Muscle layer of duodenum (tissue), 2 donors: ENCODE data around the gene NES.

Source experiments
- H3K27ac ChIP-seq: one replicate; pipeline ENCODE4 v1.7.0; 2013; ENCODE audit warnings: mild to moderate bottlenecking, low read length
- H3K27me3 ChIP-seq: one replicate; pipeline ENCODE4 v1.7.0; 2013; ENCODE audit warnings: low read depth, mild to moderate bottlenecking, control low read depth, low read length
- H3K36me3 ChIP-seq, 2 donors: one replicate each; pipeline ENCODE4 v1.7.0; 2013; ENCODE audit warnings: low read length in 2 of 2, control low read depth in 1 of 2, mild to moderate bottlenecking in 1 of 2; ENCODE audit not compliant: insufficient read depth in 2 of 2, control insufficient read depth in 1 of 2
- H3K4me1 ChIP-seq, 2 donors: one replicate each; pipeline ENCODE4 v1.7.0; 2013; ENCODE audit warnings: low read length in 2 of 2, mild to moderate bottlenecking in 2 of 2, control low read depth in 1 of 2, moderate library complexity in 1 of 2; ENCODE audit not compliant: insufficient read depth in 2 of 2, control insufficient read depth in 1 of 2
- H3K4me3 ChIP-seq, 2 donors: one replicate each; pipeline ENCODE4 v1.7.0; 2013; ENCODE audit warnings: low read length in 2 of 2, low read depth in 1 of 2, mild to moderate bottlenecking in 1 of 2
- H3K9me3 ChIP-seq, 2 donors: one replicate each; pipeline ENCODE4 v1.7.0; 2013; ENCODE audit warnings: low read length in 2 of 2, control low read depth in 1 of 2, mild to moderate bottlenecking in 1 of 2; ENCODE audit not compliant: control insufficient read depth in 1 of 2
- donor health status: healthy.

NES gene

DNA sequence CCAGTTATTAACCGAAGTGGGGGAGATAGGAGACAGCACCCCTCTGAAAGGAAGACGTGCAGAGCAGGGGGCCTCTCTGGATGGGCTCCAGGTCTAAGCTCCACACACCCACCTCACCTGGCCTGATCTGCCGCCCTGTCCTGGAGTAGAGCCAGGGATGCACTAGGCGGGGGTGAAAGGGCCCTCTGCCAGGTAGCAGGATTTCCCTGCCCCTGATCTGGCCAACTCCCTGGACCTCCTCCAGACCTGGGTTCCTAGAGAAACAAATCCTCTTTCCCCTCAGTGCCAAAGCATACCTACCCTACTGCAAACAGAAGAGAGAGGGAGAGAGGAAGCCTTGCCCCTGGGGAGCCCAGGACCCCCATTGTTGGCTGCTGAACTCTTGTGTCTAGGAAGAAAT lies 26.1 kb upstream of the NES start:
- Histone ChIP-seq H3K27ac (no peak overlapping the region), H3K4me3 (no peak overlapping the region), H3K36me3 (peaks cover 0 to 5% of the 10 kb centered on the region in 2 donors), H3K9me3 (no peaks in the 10 kb centered on the region), H3K4me1 (peaks cover 0 to 49% of the 10 kb centered on the region in 2 donors), H3K27me3 (peaks cover 22% of the 10 kb centered on the region)

DNA sequence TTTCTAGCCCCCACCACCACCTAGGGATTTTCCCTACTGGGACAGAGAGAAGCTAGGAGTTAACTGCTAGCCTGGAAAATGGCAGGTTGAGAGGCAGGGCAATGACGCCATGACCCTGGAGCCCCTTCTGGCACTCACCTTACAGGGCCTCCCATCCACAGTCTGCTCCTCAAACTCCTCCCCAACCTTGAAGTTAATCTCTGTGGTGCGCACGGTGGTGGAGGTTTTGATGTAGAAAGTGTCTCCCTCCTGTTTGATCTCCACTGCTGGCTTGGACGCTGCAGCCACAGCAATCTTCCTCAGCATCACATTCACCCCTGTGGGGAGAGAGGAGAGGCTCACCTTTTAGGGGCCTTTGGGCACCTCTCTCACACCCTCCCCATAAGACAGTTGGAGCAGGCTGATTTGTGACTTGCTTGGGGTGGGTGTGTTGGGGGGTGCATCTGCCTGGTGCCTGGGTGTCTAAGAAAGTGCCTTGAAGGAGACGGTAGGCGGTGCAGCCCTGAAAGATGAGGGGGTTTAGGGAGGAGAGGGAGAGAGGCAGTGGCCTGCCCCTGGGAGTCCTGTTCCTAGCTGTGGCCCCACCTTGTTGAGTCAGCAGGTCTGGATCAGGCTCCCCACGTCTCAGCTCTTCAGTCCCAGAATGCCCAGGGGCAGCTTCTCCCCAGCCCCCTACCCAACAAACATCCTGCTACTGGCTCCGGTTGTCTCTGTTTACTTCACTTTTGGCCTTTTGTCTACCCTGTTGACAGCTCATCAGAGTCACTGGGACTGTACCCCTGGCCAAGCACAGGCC lies 23.7 kb upstream of the NES start:
- Histone ChIP-seq H3K4me3 (no peak overlapping the region), H3K36me3 (peaks cover 0 to 5% of the 10 kb centered on the region in 2 donors), H3K27ac (no peak overlapping the region), H3K4me1 (peaks cover 0 to 26% of the 10 kb centered on the region in 2 donors), H3K27me3 (peaks cover 22% of the 10 kb centered on the region), H3K9me3 (no peaks in the 10 kb centered on the region)

DNA sequence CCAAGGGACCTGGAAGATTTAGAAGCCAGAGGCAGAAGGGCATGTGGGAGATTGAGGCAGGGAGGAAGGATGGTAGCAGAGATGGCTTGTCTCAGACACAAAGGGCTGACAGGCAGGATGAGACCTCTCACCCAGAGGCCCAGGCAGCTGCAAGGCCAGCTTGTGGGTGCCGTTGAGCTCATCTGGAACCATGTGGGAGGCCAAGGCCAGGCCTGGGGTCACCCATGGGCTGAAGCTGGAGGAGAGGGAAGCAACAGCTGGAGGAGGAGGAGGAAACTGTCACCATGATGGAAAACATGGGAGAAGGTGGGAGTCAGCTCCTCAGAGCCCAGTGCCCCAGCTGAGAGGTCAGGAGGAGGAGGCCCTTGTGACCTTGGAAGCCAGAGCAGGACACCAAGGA lies 21.8 kb upstream of the NES start:
- H3K36me3 ChIP-seq = peaks cover 0 to 5% of the 10 kb centered on the region in 2 donors
- H3K4me1 ChIP-seq = peaks cover 0 to 7% of the 10 kb centered on the region in 2 donors
- peaks cover 10% of the 10 kb centered on the region for H3K27me3 ChIP-seq
- no peaks in the 10 kb centered on the region for H3K9me3 ChIP-seq
- no peak overlapping the region for H3K4me3 ChIP-seq
- H3K27ac ChIP-seq = no peak overlapping the region

DNA sequence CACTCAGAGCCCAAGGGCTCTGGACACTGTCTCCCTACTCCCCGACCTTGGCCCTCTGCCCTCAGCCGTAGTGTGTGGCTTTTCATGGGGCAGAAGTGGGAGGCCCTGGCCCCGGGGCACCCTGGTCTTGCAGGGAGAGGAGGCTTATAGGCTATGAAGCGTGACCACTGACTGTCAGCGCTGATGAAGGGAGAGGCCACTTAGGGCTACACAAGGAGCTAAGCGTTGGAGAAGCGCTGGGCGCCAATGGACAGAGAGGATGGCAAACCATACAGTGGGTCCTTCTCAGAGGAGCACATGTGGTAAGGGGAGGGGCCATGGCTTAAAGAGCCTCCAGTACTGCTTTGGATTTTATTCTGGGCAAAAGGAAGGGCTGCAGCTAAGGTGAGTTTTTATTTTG lies 20.3 kb upstream of the NES start:
- no peak overlapping the region for H3K27ac ChIP-seq
- no peaks in the 10 kb centered on the region for H3K27me3 ChIP-seq
- peaks cover 0 to 7% of the 10 kb centered on the region in 2 donors for H3K4me1 ChIP-seq
- no peaks in the 10 kb centered on the region for H3K9me3 ChIP-seq
- H3K4me3 ChIP-seq = no peak overlapping the region
- H3K36me3 ChIP-seq = peaks cover 0 to 5% of the 10 kb centered on the region in 2 donors

DNA sequence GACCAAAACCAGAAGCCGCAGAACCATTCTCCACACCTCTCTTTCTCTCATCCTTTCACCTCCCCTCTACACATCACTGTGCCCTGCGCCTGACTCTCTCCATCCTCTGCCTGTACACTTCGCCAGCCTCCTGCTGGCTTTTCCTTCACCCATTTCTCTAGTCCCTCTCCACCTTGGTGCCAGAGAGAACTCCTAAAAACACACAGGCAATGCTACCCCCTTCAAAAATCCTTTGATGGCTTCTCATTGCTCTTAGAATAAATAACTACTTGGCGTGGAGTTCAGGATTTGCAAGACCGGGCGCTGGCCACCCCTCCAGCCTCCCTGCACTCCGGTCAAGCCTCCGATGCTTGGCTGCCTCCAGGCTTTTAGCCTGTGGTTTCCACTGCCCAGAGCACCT lies 19.5 kb upstream of the NES start:
- no peak overlapping the region for H3K27ac ChIP-seq
- H3K4me1 ChIP-seq = peaks cover 0 to 10% of the 10 kb centered on the region in 2 donors
- no peaks in the 10 kb centered on the region for H3K9me3 ChIP-seq
- no peak overlapping the region for H3K4me3 ChIP-seq
- peaks cover 0 to 5% of the 10 kb centered on the region in 2 donors for H3K36me3 ChIP-seq
- H3K27me3 ChIP-seq = no peaks in the 10 kb centered on the region

DNA sequence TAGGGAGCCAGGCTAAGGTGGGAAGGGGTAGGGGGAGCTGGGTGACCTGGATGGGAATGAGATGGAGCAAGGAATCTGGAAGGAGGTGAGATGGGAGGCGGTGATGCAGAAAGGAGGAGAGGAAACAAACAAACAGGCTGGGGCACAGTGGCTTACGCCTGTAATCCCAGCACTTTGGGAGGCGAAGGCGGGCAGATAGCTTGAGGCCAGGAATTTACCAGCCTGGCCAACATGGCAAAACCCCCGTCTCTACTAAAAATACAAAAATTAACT lies 17.4 kb upstream of the NES start:
- Histone ChIP-seq H3K27me3 (peaks cover 8% of the 10 kb centered on the region), H3K4me1 (peaks cover 0 to 16% of the 10 kb centered on the region in 2 donors), H3K4me3 (no peak overlapping the region), H3K27ac (no peak overlapping the region), H3K36me3 (no peaks in the 10 kb centered on the region), H3K9me3 (no peaks in the 10 kb centered on the region)

DNA sequence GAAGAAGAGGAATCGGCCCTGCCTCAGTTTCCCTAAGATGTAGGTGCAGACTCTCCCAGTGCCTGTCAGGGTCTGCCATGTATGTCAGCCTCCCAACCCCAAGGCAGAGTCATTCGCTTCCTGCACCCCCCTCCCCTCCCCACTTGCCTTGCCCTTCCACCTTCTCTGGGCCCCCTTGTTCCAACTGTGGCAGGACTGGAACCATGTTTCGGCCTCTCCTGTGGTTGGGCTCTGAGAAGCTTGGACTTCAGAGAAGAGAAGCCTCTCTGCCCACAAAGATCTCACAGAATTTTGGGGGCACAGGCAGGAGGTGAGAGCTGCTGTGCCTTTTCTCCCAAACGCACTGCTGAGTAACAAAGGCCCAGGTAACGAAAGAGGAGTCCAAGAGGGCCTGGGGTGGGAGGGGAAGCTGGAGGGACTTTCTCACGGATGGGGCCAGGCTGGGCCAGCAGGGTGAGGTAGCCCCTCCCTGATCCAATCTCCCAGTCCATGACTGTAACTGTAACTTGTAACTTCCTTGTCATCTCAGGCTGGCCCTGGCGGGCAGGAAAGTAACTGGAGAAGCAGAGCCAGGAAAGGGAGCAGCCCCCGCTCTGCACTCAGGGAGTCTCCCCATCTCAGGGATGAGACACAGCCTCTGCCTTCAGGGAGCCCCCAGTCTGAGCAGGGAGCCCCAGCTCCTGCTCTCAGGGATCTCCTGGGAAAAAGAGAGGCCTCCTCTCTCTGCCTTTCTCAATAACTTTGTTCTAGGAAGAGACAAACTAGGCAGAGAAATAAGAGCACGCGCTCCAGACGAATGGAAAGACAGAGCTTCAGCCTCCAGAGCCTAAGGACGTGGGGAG lies 16.9 kb upstream of the NES start:
- Histone ChIP-seq H3K27ac (no peak overlapping the region), H3K27me3 (peaks cover 8% of the 10 kb centered on the region), H3K4me1 (peaks cover 0 to 21% of the 10 kb centered on the region in 2 donors), H3K36me3 (no peaks in the 10 kb centered on the region), H3K4me3 (no peak overlapping the region), H3K9me3 (no peaks in the 10 kb centered on the region)

DNA sequence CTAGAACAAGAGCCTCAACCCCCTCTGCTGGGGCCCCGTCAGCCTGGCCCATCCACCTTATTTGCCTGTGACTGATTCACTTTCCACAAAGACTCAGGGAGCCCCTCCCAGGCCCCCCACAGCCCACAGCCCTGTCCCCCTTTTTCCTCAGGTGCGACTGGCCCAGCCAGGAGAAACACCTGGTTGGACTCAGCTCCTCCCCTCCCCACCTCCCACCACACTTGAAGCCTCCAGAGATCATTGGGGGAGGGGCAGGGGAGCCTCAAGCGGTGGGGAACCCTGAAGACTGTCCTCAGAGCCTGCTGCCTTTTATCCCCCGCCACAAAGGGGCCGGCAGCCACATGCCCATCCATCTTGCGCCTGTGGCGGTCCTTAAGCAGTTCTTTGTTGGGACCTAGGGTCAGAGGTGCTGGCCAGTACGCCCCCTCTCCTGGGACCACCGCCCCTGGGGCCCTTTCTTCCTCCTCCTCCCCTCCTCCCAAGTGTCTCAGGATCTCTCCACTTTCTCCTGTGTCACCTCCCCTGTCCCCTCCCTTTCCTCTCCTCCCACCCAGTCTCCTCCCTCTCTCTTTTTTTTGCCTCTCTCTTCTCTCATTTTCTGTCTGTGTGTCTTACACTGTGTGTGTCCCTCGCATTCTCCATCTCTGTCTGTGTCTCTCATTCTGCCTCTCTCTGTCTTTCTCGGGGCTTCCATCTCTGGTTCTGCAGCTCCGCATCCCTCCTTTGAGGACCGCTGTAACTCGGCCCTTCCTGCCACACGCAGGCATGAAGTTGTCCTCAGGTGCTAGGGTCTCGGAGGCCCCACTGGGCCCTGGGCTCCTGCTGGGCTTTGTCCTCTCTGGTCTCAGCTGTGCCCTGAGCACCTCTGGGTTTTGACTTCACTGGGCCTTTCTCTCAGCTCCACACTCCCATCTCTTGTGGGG lies 16.0 kb upstream of the NES start:
- no peaks in the 10 kb centered on the region for H3K36me3 ChIP-seq
- no peak overlapping the region for H3K27ac ChIP-seq
- H3K9me3 ChIP-seq = no peaks in the 10 kb centered on the region
- peaks cover 8% of the 10 kb centered on the region for H3K27me3 ChIP-seq
- peaks cover 0 to 22% of the 10 kb centered on the region in 2 donors for H3K4me1 ChIP-seq
- no peak overlapping the region for H3K4me3 ChIP-seq

DNA sequence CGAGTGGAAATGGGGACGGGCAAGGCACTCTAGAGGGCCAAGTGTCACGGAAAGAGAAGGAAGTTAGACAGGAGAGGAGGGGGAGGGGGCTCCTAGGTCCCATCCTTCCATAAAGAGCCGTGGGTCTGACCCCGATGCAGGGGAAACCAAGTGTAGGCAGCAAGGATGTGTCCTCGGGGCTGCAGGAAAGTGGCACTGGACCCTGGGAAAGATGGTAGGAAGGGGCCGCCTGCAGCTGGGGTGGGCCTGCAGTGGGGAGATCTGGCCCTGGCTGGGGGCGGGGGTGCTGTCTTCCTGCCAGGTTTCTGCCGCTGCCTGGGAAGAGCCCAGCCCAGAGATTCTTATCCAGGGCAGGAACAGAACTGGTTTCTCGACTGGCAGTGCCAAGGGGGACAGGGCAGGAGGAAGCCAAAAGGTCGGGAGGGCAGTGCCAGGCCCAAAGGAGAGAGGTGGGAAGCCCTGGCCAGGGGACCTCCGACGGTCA lies 15.3 kb upstream of the NES start:
- H3K27me3 ChIP-seq = peaks cover 8% of the 10 kb centered on the region
- no peaks in the 10 kb centered on the region for H3K36me3 ChIP-seq
- peaks cover 0 to 22% of the 10 kb centered on the region in 2 donors for H3K4me1 ChIP-seq
- H3K9me3 ChIP-seq = no peaks in the 10 kb centered on the region
- H3K4me3 ChIP-seq = no peak overlapping the region
- H3K27ac ChIP-seq = no peak overlapping the region

DNA sequence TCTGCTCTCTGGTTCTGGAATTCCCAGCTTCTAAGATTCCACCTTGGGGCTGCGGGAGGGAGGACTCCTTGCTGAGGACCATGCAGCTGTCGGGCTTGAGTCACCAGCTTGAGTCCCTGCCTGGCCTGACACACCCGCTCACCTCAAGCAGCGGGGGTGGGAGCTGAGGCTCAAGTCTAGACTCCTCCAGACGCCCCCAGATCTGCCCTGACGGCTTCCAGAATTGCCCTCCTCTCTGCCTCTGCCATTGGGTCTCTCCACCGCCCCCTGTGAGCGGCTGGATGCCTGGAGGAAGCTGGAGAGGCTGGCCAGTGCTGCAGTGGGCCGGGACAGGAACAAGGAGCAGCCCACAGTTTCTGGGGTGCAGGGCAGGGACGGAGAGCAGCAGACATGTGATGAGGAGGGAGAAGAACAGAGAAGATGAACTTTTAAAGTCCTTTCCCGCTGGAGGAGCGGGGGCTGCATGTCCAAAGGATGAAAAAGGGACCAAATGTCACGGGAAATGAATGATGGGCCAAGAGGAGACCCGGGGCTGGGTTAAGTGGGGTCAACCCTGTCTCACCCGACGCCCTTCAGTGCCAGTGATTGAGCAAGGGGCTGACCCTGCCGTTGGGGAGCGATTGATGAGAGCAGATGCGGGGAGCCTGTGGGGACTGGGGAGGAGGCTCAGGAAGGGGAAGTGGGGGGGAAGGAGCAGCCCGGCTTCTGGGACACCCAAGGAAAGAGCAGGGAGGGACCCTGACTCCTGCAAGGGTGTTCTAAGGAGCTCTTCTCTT lies 14.6 kb upstream of the NES start:
- H3K9me3 ChIP-seq = no peaks in the 10 kb centered on the region
- no peak overlapping the region for H3K4me3 ChIP-seq
- H3K36me3 ChIP-seq = no peaks in the 10 kb centered on the region
- peaks cover 8% of the 10 kb centered on the region for H3K27me3 ChIP-seq
- no peak overlapping the region for H3K27ac ChIP-seq
- H3K4me1 ChIP-seq = peaks cover 0 to 22% of the 10 kb centered on the region in 2 donors
